K562 (cell line): Measurements from ENCODE around the gene SLC39A7. TPM values are rescaled to one million over a fixed set of nuclear protein-coding genes. Genes with fewer than 3 reads are reported as not detected.
A peak's percentile ranks its signal among the peaks of the same experiment; 100 is the strongest.

ENCODE experiments used
- CEBPB ChIP-seq: fragments of 450-650 bp; IDR thresholded peaks from 2 replicates; pipeline ENCODE4 v1.6.1; 2016; ENCODE audit warnings: missing genetic modification characterization, missing compliant biosample characterization
- COPS2 ChIP-seq: fragments of 450-650 bp; conservative IDR thresholded peaks from 2 replicates; pipeline ENCODE4 v1.6.1; 2016; ENCODE audit warnings: mild to moderate bottlenecking, moderate library complexity
- FOXJ2 ChIP-seq: fragments of 200-800 bp; sonication (Bioruptor generic); IDR thresholded peaks from 2 replicates; pipeline ENCODE4 v1.6.1; 2016; ENCODE audit warnings: missing genetic modification characterization, missing compliant biosample characterization
- GATAD2B ChIP-seq: fragments of 450-650 bp; IDR thresholded peaks from 2 replicates; pipeline ENCODE4 v1.6.1; 2017; ENCODE audit warnings: mild to moderate bottlenecking, borderline replicate concordance
- KDM5B ChIP-seq: fragments of 200-600 bp; sonication (generic); IDR thresholded peaks from 2 replicates; pipeline ENCODE4 v1.6.1; 2012; ENCODE audit warnings: low read depth, mild to moderate bottlenecking, moderate library complexity, low read length, control low read depth, inconsistent platforms; ENCODE audit not compliant: insufficient replicate concordance
- LCOR ChIP-seq: sonication (generic); formaldehyde crosslinking; IDR thresholded peaks from 2 replicates; pipeline ENCODE4 v1.8.0; 2022; ENCODE audit warnings: mild to moderate bottlenecking, missing genetic modification reagents
- NCOA2 ChIP-seq, 2 experiments: fragments of 450-650 bp; IDR thresholded peaks; 2 replicates each; pipeline ENCODE4 v1.6.1; 2018; ENCODE audit warnings: mild to moderate bottlenecking in 2 of 2, moderate library complexity in 1 of 2; ENCODE audit not compliant: partially characterized antibody in 2 of 2
- NKRF ChIP-seq: fragments of 450-650 bp; IDR thresholded peaks from 2 replicates; pipeline ENCODE4 v1.6.1; 2016; ENCODE audit warnings: borderline replicate concordance
- TFAP4 ChIP-seq: sonication (generic); formaldehyde crosslinking; IDR thresholded peaks from 2 replicates; pipeline ENCODE4 v1.8.0; 2022; ENCODE audit warnings: missing genetic modification reagents, mild to moderate bottlenecking, moderate library complexity, borderline replicate concordance
- VEZF1 ChIP-seq: fragments of 200-800 bp; sonication (Bioruptor generic); IDR thresholded peaks from 2 replicates; pipeline ENCODE4 v1.6.1; 2017; ENCODE audit warnings: missing genetic modification characterization, missing compliant biosample characterization
- ZBTB33 ChIP-seq: sonication (generic); formaldehyde crosslinking; IDR thresholded peaks from 2 replicates; pipeline ENCODE4 v1.8.1; 2023; ENCODE audit warnings: mild to moderate bottlenecking, missing genetic modification reagents
- ZNF347 ChIP-seq: fragments of 450-650 bp; formaldehyde crosslinking; IDR thresholded peaks from 2 replicates; pipeline ENCODE4 v1.4.0; 2020; ENCODE audit warnings: low read depth, mild to moderate bottlenecking, moderate library complexity
- ZNF57 ChIP-seq: fragments of 450-650 bp; formaldehyde crosslinking; IDR thresholded peaks from 2 replicates; pipeline ENCODE4 v1.4.0; 2020; ENCODE audit warnings: mild to moderate bottlenecking, moderate library complexity
- ZNF766 ChIP-seq: fragments of 200-800 bp; sonication (Bioruptor generic); conservative IDR thresholded peaks from 2 replicates; pipeline ENCODE4 v1.6.1; 2016; ENCODE audit warnings: missing genetic modification characterization, missing compliant biosample characterization
- polyA plus RNA-seq, 8 experiments: library from polyadenylated mRNA; depleted of rRNA in 4 of 8; stranded (reverse) in 5 of 8; unstranded in 3 of 8; fragments of >200 nt; fragmentation: Nextera tagmentation in 2 of 8; fragmentation: Illumina TruSeq in 1 of 8; extraction: Ambion mirVana in 2 of 8; extraction: Trizol in 1 of 8; gene quantifications; 2 replicates each; pipeline versions ENCODE4 v1.2.1 to v1.2.3, GENCODE V29; 2011 to 2014; ENCODE audit warnings: inconsistent platforms in 1 of 8, missing spikeins in 1 of 8
- total RNA-seq, 7 experiments: library from RNA; depleted of rRNA in 6 of 7; stranded (reverse); fragments of >200 nt in 6 of 7; fragmentation: Illumina TruSeq in 2 of 7; extraction: Trizol in 2 of 7; gene quantifications; 2 replicates each; pipeline versions ENCODE4 v1.2.1 to v1.2.3, GENCODE V29; 2011 to 2021; ENCODE audit warnings: low replicate concordance in 1 of 7
- TF ChIP-seq, protein P1 (sequence below): sonication (generic); formaldehyde crosslinking; IDR thresholded peaks from 2 replicates; pipeline ENCODE4 v1.8.0; 2023; ENCODE audit warnings: mild to moderate bottlenecking, missing genetic modification reagents

The SLC39A7 gene
- total and polyA plus RNA-seq, 9 of the 15 experiments (the other 6 are each of a cell fraction or from before 2014, with no cell fraction given), result 21.7 to 169 (median 121) TPM

DNA sequence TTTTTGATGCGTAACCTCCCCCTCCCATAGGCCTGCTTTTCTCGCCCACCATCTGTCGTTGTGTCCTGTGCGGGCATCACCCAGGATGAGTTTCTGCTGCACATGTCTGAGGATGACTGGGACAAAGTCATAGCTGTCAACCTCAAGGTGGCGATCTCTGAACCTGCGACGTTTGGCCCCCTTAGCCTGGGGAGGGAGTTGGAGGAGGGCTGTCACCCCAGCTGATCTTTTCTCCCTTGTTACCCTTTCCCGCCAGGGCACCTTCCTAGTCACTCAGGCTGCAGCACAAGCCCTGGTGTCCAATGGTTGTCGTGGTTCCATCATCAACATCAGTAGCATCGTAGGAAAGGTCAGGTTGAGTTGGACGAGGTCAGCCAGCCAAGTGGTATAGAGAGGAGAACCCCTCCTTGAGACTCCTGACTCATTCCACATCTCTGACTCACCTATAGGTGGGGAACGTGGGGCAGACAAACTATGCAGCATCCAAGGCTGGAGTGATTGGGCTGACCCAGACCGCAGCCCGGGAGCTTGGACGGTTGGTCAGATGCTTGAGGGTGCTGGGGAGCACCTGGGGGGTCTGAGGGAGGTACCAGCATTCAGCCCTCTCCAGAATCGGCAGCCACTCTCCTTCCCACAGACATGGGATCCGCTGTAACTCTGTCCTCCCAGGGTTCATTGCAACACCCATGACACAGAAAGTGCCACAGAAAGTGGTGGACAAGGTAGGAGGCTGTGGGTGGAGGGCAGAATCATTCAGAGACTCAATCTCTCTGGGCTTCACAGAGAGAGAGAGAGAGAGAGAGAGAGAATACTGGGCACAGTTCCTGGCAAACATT lies 4.7 kb downstream of the SLC39A7 start (continued):
- TF ChIP-seq, protein P1, sequence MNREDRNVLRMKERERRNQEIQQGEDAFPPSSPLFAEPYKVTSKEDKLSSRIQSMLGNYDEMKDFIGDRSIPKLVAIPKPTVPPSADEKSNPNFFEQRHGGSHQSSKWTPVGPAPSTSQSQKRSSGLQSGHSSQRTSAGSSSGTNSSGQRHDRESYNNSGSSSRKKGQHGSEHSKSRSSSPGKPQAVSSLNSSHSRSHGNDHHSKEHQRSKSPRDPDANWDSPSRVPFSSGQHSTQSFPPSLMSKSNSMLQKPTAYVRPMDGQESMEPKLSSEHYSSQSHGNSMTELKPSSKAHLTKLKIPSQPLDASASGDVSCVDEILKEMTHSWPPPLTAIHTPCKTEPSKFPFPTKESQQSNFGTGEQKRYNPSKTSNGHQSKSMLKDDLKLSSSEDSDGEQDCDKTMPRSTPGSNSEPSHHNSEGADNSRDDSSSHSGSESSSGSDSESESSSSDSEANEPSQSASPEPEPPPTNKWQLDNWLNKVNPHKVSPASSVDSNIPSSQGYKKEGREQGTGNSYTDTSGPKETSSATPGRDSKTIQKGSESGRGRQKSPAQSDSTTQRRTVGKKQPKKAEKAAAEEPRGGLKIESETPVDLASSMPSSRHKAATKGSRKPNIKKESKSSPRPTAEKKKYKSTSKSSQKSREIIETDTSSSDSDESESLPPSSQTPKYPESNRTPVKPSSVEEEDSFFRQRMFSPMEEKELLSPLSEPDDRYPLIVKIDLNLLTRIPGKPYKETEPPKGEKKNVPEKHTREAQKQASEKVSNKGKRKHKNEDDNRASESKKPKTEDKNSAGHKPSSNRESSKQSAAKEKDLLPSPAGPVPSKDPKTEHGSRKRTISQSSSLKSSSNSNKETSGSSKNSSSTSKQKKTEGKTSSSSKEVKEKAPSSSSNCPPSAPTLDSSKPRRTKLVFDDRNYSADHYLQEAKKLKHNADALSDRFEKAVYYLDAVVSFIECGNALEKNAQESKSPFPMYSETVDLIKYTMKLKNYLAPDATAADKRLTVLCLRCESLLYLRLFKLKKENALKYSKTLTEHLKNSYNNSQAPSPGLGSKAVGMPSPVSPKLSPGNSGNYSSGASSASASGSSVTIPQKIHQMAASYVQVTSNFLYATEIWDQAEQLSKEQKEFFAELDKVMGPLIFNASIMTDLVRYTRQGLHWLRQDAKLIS (CRISPR knock-in tag), result no peak
- TF ChIP-seq FOXJ2 (tag) (0 out of 2 replicates have a peak, but pooled peaks have one; percentile 56), ZNF347 (CRISPR knock-in tag) (no peak), GATAD2B (no peak), NCOA2 (IDR thresholded peaks at IDR 0.05; ENCODE audit: partially characterized antibody in 2 of 2) (no peak), ZNF57 (CRISPR knock-in tag) (no peak), NKRF (no peak), COPS2 (no peak), LCOR (CRISPR knock-in tag) (no peak), TFAP4 (CRISPR knock-in tag) (peak; percentile 73), CEBPB (tag) (peak; percentile 33; the same call in 1 of the 2 replicates), ZNF766 (no peak), KDM5B (no peak), VEZF1 (no peak), ZBTB33 (CRISPR knock-in tag) (peak; percentile 44; the same call in 1 of the 2 replicates)
